HT1080 (cell line): ENCODE measurements around the gene IKBIP. TPM values are rescaled to one million over a fixed set of nuclear protein-coding genes. Genes with fewer than 3 reads are reported as not detected.
A peak's percentile ranks its signal among the peaks of the same experiment; 100 is the strongest.
"Not testable (repeated sequence)": the region's sequence is repeated elsewhere in the genome, so short reads cannot be mapped to it uniquely, and the experiment has no call there.

Source experiments
- DNase-seq: peaks from one replicate; pipeline ENCODE4 v3.0.0-alpha.2; 2015; ENCODE audit warnings: low read depth
- polyA plus RNA-seq, 2 experiments: library from polyadenylated mRNA; depleted of rRNA; stranded (reverse); fragments of >200 nt; gene quantifications; 2 replicates each; pipeline ENCODE4 v1.2.3, GENCODE V29; 2015
- total RNA-seq: library from RNA; depleted of rRNA; stranded (reverse); fragments of >200 nt; shearing (Covaris generic); gene quantifications from 2 replicates; pipeline ENCODE4 v1.2.3, GENCODE V29; 2014; rRNA removed

Gene IKBIP, protein sequence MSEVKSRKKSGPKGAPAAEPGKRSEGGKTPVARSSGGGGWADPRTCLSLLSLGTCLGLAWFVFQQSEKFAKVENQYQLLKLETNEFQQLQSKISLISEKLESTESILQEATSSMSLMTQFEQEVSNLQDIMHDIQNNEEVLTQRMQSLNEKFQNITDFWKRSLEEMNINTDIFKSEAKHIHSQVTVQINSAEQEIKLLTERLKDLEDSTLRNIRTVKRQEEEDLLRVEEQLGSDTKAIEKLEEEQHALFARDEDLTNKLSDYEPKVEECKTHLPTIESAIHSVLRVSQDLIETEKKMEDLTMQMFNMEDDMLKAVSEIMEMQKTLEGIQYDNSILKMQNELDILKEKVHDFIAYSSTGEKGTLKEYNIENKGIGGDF
- 62.7 and 67.1 TPM in 2 replicates for total RNA-seq
- 73.6 and 84.5 TPM in 2 replicates for polyA plus RNA-seq (2015; cell fraction: cytosol; rRNA removed)
- polyA plus RNA-seq (2015; cell fraction: nucleus; rRNA removed): 61.4 and 61.6 TPM in 2 replicates

DNA sequence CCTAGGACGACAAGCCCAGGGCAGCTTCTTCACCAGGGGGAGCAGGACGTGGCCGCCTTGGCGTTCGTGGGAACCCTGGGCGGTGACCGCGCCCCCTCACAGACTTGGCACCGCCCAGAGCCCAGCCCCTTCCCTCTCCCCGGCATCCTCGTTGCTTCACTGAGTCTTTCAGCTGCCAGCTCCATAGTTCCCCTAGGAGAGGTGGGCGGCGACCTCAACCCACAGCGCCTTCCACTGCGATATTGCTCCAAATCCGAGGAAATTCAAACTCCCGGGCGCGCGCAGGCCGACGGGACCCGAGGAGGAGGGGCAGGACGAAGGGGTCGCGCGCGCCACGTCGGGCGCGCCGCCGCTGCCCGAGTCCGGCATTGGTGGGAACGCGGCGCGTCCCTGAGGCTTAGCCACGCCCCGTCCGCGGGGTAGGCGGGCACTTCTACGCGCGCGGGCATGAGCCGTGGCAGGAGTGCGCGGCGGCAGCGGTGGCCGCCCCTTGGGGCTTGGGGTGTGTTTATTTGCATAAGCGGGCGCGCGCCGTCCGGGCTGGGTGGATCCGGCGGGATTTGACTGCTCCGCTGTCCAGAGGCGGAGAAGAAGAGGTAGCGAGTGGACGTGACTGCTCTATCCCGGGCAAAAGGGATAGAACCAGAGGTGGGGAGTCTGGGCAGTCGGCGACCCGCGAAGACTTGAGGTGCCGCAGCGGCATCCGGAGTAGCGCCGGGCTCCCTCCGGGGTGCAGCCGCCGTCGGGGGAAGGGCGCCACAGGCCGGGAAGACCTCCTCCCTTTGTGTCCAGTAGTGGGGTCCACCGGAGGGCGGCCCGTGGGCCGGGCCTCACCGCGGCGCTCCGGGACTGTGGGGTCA, at the start of gene IKBIP, which contains the start of gene APAF1:
TSS of gene IKBIP (minus strand) at position 77 of the 860 bp plus-strand sequence. CDS start 87 bp downstream, outside the sequence.
TSS of gene APAF1 (plus strand) at position 579 of the 860 bp plus-strand sequence. CDS start 3,070 bp downstream, outside the sequence.
- DNase-seq: peak; percentile 97

DNA sequence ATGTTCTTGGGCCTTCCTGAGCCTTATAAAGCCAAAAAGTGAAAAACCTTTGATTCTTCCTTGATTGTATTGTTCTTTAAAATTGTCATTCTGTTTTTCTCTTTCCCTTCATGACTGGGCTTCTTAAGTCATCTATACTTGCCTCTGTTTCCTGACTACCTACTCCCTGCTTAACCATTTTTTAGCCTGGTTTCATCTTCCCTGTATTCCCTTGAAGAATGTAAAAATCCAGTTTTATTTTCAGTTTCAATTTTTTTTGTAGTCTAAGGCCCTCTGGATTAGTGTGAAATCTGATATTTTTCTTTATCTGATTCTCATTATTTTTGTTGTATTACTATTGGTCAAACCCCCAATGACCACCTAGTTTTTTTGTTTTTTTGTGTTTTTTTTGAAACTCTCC, 46.8 kb upstream of the IKBIP start:
- no peak for DNase-seq

DNA sequence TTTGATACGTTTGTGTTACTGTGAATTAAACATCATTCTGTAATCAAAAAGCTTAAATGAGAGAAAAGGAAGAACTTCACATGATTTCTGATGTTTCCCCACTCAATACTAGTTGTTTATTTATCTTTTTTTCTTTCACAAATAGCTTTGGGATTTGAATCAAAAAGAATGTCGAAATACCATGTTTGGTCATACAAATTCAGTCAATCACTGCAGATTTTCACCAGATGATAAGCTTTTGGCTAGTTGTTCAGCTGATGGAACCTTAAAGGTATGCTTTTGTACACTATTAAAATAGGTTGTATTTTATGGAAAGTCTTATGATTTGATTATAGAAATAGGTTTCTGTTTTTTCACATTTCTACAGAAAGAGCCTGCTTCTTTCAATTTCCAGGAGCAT, 42.0 kb upstream of the IKBIP start:
- DNase-seq: no peak

DNA sequence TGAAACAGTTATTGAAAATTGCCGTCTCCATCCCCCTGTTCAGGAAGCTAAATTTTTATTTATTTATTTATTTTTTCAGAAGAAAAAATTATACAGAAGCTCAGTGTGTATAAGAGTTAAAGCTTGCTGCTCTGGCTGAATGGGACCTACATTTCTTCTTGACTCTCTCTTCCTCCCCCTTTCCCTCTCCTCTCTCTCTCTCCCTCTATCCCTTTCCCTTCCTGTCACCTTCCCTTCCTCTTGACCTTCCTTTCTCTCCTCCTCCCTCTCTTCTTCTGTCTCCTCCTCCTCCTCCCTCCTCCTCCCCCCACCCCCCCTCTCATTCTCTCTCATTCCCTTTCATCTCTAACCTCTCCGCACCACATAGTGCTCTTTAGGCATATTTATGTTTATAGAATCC, 39.6 kb upstream of the IKBIP start:
- no peak for DNase-seq

DNA sequence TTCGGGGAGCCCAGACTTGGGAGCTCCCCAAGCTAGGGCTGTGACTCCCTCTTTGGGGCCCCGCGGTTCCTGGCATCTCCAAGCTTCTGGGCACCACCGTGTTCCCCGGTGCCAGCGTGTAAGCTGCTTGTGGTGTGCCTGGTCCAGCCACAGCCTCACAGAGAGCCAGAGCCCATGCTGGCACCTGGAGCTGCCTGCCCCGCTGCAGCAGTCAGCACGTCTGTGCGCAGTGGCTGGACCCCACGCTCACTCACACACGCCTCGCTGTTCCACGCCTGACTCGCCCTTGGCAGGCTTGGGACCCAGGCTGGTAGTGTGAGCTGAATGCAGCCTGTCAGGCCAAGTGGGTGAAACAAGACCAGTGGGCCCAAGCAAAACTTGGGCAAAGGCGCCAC, 35.0 kb upstream of the IKBIP start:
- DNase-seq: no peak

DNA sequence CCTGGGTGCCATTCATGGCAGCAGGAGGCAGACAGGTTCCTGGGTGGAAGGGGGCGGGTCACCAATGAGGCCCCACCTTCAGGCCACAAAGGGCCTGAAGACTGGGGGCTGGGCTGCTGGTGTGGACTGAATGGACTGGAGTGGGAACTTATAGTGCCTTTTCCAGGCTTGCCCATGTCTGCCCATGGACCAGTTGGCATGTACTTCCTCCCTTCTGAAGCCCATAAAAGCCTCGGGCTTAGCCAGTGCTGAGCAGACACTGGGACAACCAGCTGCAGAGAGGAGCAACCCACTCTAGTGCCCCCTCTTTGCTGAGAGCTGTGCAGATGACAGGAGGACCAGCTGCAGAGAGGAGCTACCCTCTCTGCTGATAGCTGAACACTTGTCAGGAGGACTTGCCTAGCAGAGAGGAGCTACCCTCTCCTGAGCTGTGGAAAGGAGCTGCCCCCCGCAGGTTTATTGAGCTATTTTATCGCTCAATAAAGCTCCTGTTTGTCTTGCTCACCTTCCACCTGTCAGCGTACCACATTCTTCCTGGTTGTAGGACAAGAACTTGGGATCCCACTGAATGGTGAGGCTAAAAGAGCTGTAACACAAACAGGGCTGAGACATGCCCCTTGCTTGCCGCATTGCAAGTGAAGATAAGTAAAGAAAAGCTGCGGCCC, 34.5 kb upstream of the IKBIP start:
- DNase-seq: no peak

DNA sequence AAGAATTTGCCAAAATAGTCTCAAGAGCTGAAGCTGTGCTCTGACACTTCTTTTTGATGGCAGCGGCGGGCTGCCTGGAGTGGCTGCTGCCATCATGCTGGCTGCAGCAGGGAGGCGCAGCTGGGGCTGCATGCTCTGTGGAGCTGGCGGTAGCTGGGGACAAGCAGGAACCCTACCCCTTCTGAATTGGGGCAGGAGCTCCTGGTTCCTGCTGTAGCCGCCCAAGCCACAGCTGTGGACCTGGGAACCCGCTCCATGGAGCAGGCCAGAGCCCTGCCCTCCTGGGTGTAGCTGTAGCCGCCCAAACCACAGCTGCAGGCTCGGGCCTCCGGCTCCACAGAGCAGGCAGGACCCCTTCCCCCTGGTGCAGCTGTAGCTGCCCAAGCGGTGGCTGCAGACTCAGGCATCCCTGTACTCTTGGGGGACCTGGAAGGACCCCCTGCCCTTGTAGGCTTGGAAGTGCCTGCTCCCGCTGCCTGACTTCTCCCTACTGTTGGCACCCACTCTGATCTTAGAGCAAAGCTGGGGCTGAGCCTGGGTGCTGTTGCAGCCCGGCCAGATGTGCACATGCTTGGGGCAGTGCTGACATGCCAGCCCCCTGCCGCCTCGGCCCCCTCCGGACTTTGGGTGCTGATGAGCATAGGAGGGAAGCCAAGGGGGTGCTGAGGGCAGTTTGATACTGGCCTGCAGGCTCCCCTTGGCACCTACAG, 33.8 kb upstream of the IKBIP start:
- DNase-seq: no peak

DNA sequence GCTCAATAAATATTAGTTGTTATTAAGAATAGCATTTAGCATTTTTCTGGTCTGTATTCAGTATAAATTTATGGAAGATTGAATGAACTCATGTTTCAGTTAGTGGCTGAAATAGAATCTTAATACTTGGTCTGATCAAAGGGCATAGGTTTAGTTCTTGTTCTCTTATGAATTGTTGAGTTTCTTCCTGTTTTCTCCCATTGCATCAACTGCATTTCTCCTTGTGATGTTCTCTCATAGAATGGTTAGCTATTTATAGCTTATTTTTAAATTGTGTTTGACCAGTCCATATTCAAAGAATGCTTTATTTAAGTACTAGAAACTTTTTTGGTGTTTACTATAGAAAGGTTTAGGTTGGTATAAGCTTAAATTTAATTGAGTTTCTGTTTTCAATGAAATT, 30.3 kb upstream of the IKBIP start:
- no peak for DNase-seq

DNA sequence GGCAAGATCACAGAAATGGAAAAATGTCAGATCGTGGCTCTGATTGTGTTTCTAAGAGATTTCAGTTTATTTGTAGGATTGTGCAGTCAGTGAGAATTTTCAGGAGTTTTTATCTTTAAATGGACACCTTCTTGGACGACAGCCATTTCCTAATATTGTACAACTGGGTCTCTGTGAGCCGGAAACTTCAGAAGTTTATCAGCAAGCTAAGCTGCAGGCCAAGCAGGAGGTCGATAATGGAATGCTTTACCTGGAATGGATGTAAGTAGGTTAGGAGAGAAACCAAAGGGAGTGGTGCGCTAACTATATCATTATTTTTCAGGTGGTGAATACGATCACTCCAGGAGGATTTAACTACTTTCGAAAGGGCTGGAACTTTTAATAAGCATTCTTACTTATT, 26.9 kb upstream of the IKBIP start:
- no peak for DNase-seq

DNA sequence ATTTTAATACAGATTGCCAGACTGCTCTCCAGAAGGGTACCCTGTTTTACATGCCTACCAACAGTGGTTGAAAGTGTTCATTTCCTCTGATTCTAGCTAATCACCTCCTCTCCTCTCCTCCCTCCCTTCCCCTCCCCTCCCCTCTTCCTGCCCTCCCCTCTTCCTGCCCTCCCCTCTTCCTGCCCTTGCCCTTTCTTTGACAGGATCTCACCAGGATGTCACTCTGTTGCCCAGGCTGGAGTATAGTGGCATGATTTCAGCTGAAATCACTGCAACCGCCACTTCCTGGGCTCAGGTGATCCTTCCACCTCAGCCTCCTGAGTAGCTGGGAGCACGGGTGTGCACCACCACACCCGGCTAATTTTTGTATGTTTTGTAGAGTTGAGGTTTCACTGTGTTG, 25.2 kb upstream of the IKBIP start:
- no peak for DNase-seq

DNA sequence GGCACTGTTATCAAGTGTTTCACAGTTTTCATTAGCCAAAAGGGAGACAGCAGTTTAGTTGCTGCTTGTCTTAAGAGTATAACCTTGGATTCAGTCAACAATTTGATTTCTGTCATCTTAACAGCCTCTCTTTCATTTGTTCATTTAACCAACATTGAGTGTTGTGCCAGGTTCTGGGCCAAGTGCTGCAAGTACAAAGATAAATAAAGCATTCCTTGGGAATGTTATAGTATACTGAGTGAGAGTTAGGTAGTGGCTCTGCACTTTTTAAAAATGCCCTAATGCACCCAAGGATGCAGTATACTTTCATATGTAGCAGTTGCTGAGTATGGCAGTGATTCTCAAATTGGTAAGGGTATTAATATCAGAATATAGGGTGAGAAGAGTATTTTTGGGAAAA, 15.9 kb upstream of the IKBIP start:
- no peak for DNase-seq

DNA sequence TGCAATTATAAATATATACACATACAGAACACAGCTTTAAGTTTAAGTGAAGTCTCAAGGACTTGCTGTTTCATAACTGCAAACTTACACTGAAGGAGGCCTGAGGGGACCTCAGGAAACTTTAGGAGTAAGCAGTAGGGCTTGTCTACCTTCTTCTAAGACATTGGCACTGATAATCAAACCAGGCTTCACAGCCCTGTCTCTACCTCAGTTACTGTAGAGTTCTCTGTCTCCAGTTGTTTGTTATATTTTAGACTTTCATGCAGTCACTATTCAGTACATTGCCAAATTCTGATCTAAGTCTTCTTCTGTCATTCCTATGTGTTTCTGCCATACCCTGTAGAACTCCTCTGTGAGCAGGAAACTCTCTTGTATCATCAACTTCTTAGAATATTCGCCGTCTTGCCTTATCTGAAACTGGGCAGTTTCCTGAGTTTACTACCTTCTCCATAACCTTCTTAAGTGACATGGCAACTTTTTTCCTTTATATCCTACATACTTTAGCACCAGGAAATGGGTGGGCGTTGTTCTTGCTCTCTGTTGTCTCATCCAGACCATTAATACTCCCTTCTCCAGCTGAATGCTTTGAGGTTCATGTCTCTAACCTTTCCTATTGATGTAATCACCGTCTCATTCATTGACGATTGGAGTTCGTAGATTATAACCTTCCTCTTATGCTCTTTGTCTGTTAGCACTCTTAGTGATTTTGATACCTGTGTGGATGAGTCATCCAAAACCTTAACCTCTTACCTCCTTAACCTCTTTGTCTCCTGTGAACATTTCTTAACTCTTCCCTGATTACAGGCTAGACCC, 11.9 kb upstream of the IKBIP start:
- DNase-seq: no peak

DNA sequence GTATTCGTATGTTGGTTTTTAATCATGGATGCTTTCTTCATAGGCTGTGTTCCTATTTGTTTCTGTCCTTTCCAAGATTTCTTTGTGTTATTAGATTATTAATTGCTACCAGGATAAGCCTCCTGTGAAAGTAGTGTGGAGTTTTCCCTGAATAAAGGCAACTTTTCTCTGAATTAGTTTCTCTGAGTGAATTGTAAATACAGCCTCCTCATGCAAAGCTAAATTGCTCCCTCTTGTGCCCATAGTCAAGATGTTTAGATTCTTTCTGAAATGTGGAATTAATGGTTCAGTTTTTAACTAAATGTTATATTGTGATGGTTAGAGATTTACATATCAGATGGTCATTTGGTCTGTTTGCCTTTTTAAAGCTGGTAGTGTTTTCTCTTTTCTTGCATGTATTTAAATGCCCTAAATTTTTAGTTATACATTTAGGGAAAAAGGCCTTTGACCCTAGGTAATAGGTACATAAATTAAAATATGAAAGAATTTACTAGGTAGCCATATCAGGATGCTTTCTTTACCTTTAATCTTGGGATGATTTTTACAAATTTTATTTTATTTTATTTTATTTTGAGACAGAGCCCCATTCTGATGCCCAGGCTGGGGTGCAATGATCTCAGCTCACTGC, 9.4 kb upstream of the IKBIP start:
- peak; percentile 32 for DNase-seq

DNA sequence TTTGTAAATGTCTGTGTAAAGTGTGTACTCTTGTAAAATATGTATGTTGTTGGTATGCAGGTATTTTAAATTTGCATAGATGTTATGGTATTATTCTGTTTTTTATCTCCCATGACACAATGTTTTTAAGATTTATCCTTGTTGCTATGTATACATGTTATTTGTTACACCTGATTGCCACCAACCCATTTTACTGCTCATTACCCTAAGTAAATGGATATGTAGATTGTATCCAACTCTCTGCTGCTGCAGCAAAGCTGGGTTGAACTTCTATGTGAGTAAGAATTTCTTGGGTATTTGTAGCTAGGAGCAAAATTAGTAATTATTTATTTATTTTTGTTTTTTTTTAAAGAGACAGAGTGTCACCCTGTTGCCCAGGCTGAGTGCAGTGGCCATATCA, 6.7 kb upstream of the IKBIP start:
- no peak for DNase-seq

DNA sequence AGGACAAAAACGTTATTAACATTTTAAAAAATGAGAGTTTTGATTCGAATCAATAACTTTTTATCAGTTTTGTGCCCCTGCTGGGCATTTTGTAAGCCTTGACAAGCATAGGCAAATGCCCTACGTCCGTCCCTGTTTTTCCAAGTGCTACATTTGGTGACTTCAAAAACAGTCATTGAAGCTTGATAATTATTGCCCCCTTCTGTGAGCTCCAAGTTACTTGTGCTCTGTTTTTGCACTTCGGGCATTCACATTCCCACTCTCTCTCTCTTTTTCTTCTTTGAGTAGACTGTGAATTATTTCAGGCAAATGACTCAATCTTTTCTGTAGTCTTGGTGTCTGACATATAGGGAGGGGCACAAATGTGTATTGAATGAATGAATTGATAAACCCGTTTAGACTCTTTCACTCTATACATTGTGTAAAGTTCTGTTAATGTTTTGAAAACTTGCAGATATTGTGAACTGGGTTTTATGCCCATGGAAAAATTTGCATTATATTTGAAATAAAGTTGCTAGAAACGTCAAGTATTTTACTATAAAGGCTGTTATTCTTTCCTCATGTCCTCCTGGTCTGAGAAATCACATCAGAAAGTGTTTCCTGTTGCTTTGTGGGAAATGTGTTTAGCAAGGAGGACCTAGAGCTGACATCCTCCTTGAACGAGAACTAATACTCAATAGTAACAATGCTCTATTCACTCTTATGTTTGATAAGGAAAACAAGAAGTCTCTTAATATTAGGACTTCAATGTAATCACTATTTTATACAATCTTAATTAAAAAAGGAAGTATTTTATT, 1.9 kb upstream of the IKBIP start:
- DNase-seq: peak; percentile 52

DNA sequence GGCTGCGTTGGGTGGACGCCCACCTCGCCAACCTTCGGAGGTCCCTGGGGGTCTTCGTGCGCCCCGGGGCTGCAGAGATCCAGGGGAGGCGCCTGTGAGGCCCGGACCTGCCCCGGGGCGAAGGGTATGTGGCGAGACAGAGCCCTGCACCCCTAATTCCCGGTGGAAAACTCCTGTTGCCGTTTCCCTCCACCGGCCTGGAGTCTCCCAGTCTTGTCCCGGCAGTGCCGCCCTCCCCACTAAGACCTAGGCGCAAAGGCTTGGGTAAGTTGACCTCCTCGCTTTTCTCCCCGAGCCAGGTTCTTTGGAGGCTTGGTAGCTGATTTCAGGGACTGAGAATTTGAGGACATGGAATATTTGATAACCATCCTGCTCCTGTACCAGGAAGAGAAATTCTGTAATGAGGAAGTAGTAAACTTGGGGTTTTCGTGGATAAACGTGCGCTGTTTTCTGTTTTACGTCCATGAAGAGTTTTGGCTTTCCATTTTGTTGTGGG, 1.0 kb upstream of the IKBIP start:
- no peak for DNase-seq

DNA sequence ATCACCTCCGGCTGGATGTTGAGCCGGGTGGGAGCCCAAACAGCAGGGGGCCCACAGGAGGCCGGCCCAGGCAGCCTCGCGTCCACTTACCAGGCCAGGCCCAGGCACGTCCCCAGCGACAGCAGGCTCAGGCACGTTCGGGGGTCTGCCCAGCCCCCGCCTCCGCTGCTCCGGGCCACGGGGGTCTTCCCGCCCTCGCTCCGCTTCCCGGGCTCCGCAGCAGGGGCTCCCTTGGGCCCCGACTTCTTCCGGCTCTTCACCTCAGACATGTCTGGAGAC, 216 bp downstream of the IKBIP start:
- DNase-seq: no peak

DNA sequence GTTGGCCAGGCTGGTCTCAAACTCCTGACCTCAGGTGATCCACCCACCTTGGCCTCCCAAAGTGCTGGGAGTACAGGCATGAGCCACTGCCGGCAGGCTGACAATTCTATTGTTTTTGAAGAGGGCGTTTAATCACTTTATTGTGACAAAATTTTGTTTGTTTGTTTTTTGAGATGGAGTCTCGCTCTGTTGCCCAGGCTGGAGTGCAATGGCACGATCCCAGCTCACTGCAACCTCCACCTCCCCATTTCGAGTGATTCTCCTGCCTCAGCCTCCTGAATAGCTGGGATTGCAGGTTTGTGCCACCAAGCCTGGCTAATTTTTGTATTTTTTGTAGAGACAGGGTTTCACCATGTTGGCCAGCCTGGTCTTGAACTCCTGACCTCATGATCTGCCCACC, 1.8 kb downstream of the IKBIP start:
- DNase-seq: not testable (repeated sequence)

DNA sequence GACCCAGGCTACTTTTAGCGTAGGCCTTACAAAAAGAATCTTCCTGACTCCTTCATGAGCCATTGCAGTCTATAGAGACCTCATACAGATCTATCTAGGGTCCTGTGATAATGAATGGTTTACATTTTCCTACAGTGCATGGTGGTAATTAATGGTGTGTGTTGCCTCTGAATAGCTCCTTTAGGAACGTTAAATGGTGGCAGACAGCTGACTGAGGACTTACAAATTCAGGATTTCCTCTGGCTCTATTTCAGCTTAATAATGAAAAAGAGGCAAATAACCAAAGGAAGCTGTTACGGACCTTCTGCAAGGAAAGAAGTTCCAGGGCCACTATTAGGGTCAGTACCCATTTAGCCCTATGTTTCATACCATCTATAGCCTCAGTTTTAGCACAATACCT, 5.1 kb downstream of the IKBIP start:
- no peak for DNase-seq
